Fibroblast of mammary gland (primary cell): ENCODE measurements around the gene CFAP68.

Experiments used
- DNase-seq: peaks from one replicate; pipeline ENCODE4 v3.0.0-alpha.2; 2010; ENCODE audit warnings: low read depth
- H3K4me3 ChIP-seq: 2 replicates; pipeline ENCODE4 v1.5.1; 2011; ENCODE audit warnings: low read depth, mild to moderate bottlenecking, low read length, moderate library complexity; ENCODE audit not compliant: control insufficient read depth
- CTCF ChIP-seq: conservative IDR thresholded peaks from 2 replicates; pipeline ENCODE4 v1.5.1; 2011; ENCODE audit warnings: low read depth, low read length, inconsistent platforms; ENCODE audit not compliant: control insufficient read depth, insufficient read depth

The CFAP68 gene

GRCh38 chr11:111837366-111837891, 41.9 kb upstream of the CFAP68 start:
- no peak for TF ChIP-seq CTCF
- no peak for DNase-seq
- no peak overlapping the region for H3K4me3 ChIP-seq

- H3K4me3 ChIP-seq: no peak overlapping the region
- DNase-seq: no peak
These were observed 41.3 kb upstream of the CFAP68 start for GRCh38 chr11:111838054-111838453.

GRCh38 chr11:111840143-111840542, 39.2 kb upstream of the CFAP68 start:
- no peak for TF ChIP-seq CTCF
- DNase-seq: no peak
- no peak overlapping the region for H3K4me3 ChIP-seq

More at GRCh38 chr11:111838054-111838453, 41.3 kb upstream of the CFAP68 start:
- TF ChIP-seq CTCF: no peak

- TF ChIP-seq CTCF: peak; percentile 90
- H3K4me3 ChIP-seq: no peak overlapping the region
- DNase-seq: peak; percentile 85
These were observed 37.8 kb upstream of the CFAP68 start for GRCh38 chr11:111841370-111842053.

GRCh38 chr11:111843661-111844060, 35.7 kb upstream of the CFAP68 start:
- no peak for TF ChIP-seq CTCF
- no peak for DNase-seq
- H3K4me3 ChIP-seq: no peak overlapping the region

GRCh38 chr11:111845276-111846028, 33.9 kb upstream of the CFAP68 start:
- peak; percentile 24 for DNase-seq
- no peak for TF ChIP-seq CTCF
- no peak overlapping the region for H3K4me3 ChIP-seq
